Measurements from ENCODE around the gene TTC36. TPM values are rescaled to one million over a fixed set of nuclear protein-coding genes. Genes with fewer than 3 reads are reported as not detected.

TTC36 gene
- total and polyA plus RNA-seq, 2 experiments from 2014 or later = 0.58 to 1.1 TPM

GRCh38 chr11:118522571-118523072 lies 4.7 kb upstream of the TTC36 start:
- Histone ChIP-seq H3K4me2 (ENCODE audit: unreplicated experiment) (no peak overlapping the region), H3K9ac (no peak overlapping the region), H3F3A (ENCODE audit: insufficient read depth) (peaks cover 13% of the 10 kb centered on the region; the same call in 1 of the 2 replicates), H3K4me3 (no peak overlapping the region), H3K27me3 (replicated peaks; ENCODE audit: insufficient read depth) (no peaks in the 10 kb centered on the region), H3K9me2 (ENCODE audit: insufficient read depth) (no peaks in the 10 kb centered on the region), H2AFZ (no peak overlapping the region), H3K4me1 (ENCODE audit: insufficient read depth) (no peaks in the 10 kb centered on the region), H4K20me1 (ENCODE audit: insufficient read depth) (no peaks in the 10 kb centered on the region), H3K36me3 (ENCODE audit: low read depth) (peaks cover 39% of the 10 kb centered on the region), H3K9me3 (ENCODE audit: low read depth) (no peaks in the 10 kb centered on the region), H3K27ac (no peak overlapping the region), H3K79me2 (ENCODE audit: insufficient read depth) (no peaks in the 10 kb centered on the region)
- DNase-seq = peak; percentile 58
- in situ Hi-C loops (cut with MboI) = no loop called here
- no peak for TF ChIP-seq EZH2 (IDR thresholded peaks at IDR 0.05; ENCODE audit: insufficient read depth, poor library complexity, severe bottlenecking)
- no peak for TF ChIP-seq EZH2phosphoT487 (IDR thresholded peaks at IDR 0.05; ENCODE audit: insufficient read depth, low read depth)
- 43 to 45% methylated on average over 6 of the region's 6 CpGs for WGBS, 2 experiments (ENCODE audit: low coverage in 1 of 2, low lambda C conversion rate in 2 of 2, missing lambda C conversion rate in 2 of 2)

- H3K27me3 ChIP-seq (replicated peaks; ENCODE audit: insufficient read depth) = no peaks in the 10 kb centered on the region
- no peak overlapping the region for H3K4me2 ChIP-seq (ENCODE audit: unreplicated experiment)
- no peak overlapping the region for H2AFZ ChIP-seq
- no peak overlapping the region for H3K4me3 ChIP-seq
- no peak overlapping the region for H3K9ac ChIP-seq
- H3K9me2 ChIP-seq (ENCODE audit: insufficient read depth) = no peaks in the 10 kb centered on the region
- no peaks in the 10 kb centered on the region for H4K20me1 ChIP-seq (ENCODE audit: insufficient read depth)
- H3F3A ChIP-seq (ENCODE audit: insufficient read depth) = peaks cover 13% of the 10 kb centered on the region; the same call in 1 of the 2 replicates
- TF ChIP-seq EZH2phosphoT487 (IDR thresholded peaks at IDR 0.05; ENCODE audit: insufficient read depth, low read depth) (no peak), EZH2 (IDR thresholded peaks at IDR 0.05; ENCODE audit: insufficient read depth, poor library complexity, severe bottlenecking) (no peak)
- in situ Hi-C loops (cut with MboI) = no loop called here
- no peak overlapping the region for H3K27ac ChIP-seq
- DNase-seq = no peak
- H3K4me1 ChIP-seq (ENCODE audit: insufficient read depth) = no peaks in the 10 kb centered on the region
- H3K36me3 ChIP-seq (ENCODE audit: low read depth) = peaks cover 29% of the 10 kb centered on the region
- no peaks in the 10 kb centered on the region for H3K79me2 ChIP-seq (ENCODE audit: insufficient read depth)
- H3K9me3 ChIP-seq (ENCODE audit: low read depth) = no peaks in the 10 kb centered on the region
These were observed 2.9 kb upstream of the TTC36 start for GRCh38 chr11:118524356-118524755.

DNA sequence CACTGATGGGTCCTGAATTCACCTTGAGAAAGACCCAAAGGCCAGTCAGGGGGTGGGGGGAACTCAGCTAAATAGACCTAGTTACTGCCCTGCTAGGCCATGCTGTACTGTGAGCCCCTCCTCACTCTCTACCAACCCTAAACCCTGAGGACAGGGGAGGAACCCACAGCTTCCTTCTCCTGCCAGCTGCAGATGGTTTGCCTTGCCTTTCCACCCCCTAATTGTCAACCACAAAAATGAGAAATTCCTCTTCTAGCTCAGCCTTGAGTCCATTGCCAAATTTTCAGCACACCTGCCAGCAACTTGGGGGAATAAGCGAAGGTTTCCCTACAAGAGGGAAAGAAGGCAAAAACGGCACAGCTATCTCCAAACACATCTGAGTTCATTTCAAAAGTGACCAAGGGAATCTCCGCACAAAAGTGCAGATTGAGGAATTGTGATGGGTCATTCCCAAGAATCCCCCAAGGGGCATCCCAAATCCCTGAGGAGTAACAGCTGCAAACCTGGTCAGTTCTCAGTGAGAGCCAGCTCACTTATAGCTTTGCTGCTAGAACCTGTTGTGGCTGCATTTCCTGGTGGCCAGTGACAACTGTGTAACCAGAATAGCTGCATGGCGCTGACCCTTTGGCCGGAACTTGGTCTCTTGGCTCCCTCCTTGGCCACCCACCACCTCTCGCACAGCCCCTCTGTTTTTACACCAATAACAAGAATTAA lies 2.4 kb upstream of the TTC36 start:
- Histone ChIP-seq H2AFZ (no peak overlapping the region), H4K20me1 (ENCODE audit: insufficient read depth) (no peaks in the 10 kb centered on the region), H3K9ac (no peak overlapping the region), H3K4me1 (ENCODE audit: insufficient read depth) (no peaks in the 10 kb centered on the region), H3K79me2 (ENCODE audit: insufficient read depth) (no peaks in the 10 kb centered on the region), H3K9me2 (ENCODE audit: insufficient read depth) (no peaks in the 10 kb centered on the region), H3F3A (ENCODE audit: insufficient read depth) (peaks cover 13% of the 10 kb centered on the region; the same call in 1 of the 2 replicates), H3K4me3 (no peak overlapping the region), H3K4me2 (ENCODE audit: unreplicated experiment) (no peak overlapping the region), H3K9me3 (ENCODE audit: low read depth) (no peaks in the 10 kb centered on the region), H3K27ac (no peak overlapping the region), H3K36me3 (ENCODE audit: low read depth) (peaks cover 24% of the 10 kb centered on the region), H3K27me3 (replicated peaks; ENCODE audit: insufficient read depth) (no peaks in the 10 kb centered on the region)
- DNase-seq = no peak
- in situ Hi-C loops (cut with MboI) = no loop called here
- 90 to 92% methylated on average over 6 of the region's 6 CpGs for WGBS, 2 experiments (ENCODE audit: low coverage in 1 of 2, low lambda C conversion rate in 2 of 2, missing lambda C conversion rate in 2 of 2)
- TF ChIP-seq EZH2 (IDR thresholded peaks at IDR 0.05; ENCODE audit: insufficient read depth, poor library complexity, severe bottlenecking) = no peak
- TF ChIP-seq EZH2phosphoT487 (IDR thresholded peaks at IDR 0.05; ENCODE audit: insufficient read depth, low read depth) = no peak

DNA sequence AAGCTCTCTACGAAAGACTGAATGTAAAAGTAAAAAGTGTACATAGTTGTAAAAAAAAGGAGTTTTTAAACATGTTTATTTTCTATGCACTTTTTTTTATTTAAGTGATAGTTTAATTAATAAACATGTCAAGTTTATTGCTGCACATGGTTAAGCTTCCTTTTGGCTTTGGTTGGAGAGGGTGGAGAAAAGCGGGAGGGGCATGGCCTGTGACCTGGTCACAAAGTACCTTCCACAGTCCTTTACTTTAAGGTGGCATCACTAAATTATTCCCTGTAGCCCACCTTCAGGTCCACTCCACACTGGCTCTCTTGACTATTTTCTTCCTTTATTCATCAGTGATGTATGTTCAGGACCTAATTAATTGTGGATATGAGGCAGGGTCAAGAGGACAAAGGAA lies 586 bp upstream of the TTC36 start:
- Histone ChIP-seq H3K9me3 (ENCODE audit: low read depth) (no peaks in the 10 kb centered on the region), H3K4me2 (ENCODE audit: unreplicated experiment) (no peak overlapping the region), H3K4me3 (no peak overlapping the region), H3K4me1 (ENCODE audit: insufficient read depth) (no peaks in the 10 kb centered on the region), H3F3A (ENCODE audit: insufficient read depth) (0 out of 2 replicates have a peak, but pooled peaks cover 4% of the 10 kb centered on the region), H4K20me1 (ENCODE audit: insufficient read depth) (no peaks in the 10 kb centered on the region), H3K9me2 (ENCODE audit: insufficient read depth) (no peaks in the 10 kb centered on the region), H3K36me3 (ENCODE audit: low read depth) (peaks cover 9% of the 10 kb centered on the region; the same call in 1 of the 2 replicates), H3K9ac (no peak overlapping the region), H3K27me3 (replicated peaks; ENCODE audit: insufficient read depth) (no peaks in the 10 kb centered on the region), H3K27ac (no peak overlapping the region), H2AFZ (no peak overlapping the region), H3K79me2 (ENCODE audit: insufficient read depth) (no peaks in the 10 kb centered on the region)
- in situ Hi-C loops (cut with MboI) = no loop called here
- no peak for TF ChIP-seq EZH2 (IDR thresholded peaks at IDR 0.05; ENCODE audit: insufficient read depth, poor library complexity, severe bottlenecking)
- TF ChIP-seq EZH2phosphoT487 (IDR thresholded peaks at IDR 0.05; ENCODE audit: insufficient read depth, low read depth) = no peak
- 99 to 100% methylated on average over 2 of the region's 2 CpGs for WGBS, 2 experiments (ENCODE audit: low coverage in 1 of 2, low lambda C conversion rate in 2 of 2, missing lambda C conversion rate in 2 of 2)
- no peak for DNase-seq
